BE2C (cell line): ENCODE results near the gene CRISP2. TPM values are rescaled to one million over a fixed set of nuclear protein-coding genes. Genes with fewer than 3 reads are reported as not detected.

Experiments used
- DNase-seq: peaks from one replicate; pipeline ENCODE4 v3.0.0-alpha.2; 2020
- H3K27me3 ChIP-seq: fragments of 250-450 bp; sonication (Bioruptor Pico); 2 replicates; pipeline ENCODE4 v1.5.1; 2020; ENCODE audit warnings: mild to moderate bottlenecking
- H3K36me3 ChIP-seq: fragments of 250-450 bp; sonication (Bioruptor Pico); 2 replicates; pipeline ENCODE4 v1.5.1; 2020; ENCODE audit warnings: mild to moderate bottlenecking
- H3K4me1 ChIP-seq: fragments of 250-450 bp; sonication (Bioruptor Pico); 2 replicates; pipeline ENCODE4 v1.5.1; 2020
- H3K4me3 ChIP-seq: 2 replicates; pipeline ENCODE4 v1.5.1; 2011; ENCODE audit warnings: low read depth, low read length
- H3K9me3 ChIP-seq: fragments of 250-450 bp; sonication (Bioruptor Pico); 2 replicates; pipeline ENCODE4 v1.5.1; 2020
- polyA plus RNA-seq: library from polyadenylated mRNA; unstranded; fragments of >200 nt; gene quantifications from one replicate; pipeline ENCODE4 v1.2.1, GENCODE V29; 2012; ENCODE audit warnings: low read depth, missing spikeins; ENCODE audit not compliant: insufficient read length, insufficient read depth
- TF ChIP-seq, protein P1 (sequence below): IDR thresholded peaks from 2 replicates; pipeline ENCODE4 v1.5.1; 2012; ENCODE audit warnings: mild to moderate bottlenecking, low read depth, low read length

Gene CRISP2, protein sequence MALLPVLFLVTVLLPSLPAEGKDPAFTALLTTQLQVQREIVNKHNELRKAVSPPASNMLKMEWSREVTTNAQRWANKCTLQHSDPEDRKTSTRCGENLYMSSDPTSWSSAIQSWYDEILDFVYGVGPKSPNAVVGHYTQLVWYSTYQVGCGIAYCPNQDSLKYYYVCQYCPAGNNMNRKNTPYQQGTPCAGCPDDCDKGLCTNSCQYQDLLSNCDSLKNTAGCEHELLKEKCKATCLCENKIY
- polyA plus RNA-seq: not detected

DNA sequence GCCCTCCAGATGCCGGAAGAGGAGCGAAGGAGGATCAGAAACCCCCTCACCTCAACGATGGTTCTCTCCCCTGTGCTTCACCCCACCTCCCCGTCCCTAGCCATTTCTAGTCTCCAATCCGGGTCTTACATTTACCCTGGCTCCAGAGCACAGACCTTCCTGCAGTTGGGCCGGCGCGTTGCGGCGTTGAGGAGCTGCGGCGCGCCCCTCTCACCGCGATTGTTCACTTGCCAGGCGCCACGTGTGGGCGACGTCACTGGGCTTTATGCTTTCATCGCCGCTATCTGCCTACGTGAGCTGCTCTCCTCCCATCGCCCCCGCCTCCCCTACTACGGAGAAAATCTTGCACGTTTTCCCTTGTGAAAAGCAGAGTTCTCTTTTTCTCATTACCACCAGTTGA lies at the start of gene CRISP2:
Gene CRISP2, minus strand, starts transcription at position 198 of the 400 bp plus-strand sequence. CDS start 4,347 bp downstream, outside the sequence.
- Histone ChIP-seq H3K36me3 (no peaks in the 10 kb centered on the region), H3K27me3 (peaks cover 12% of the 10 kb centered on the region), H3K9me3 (no peaks in the 10 kb centered on the region), H3K4me1 (no peaks in the 10 kb centered on the region), H3K4me3 (peak within 1 kb of the TSS; percentile 34)
- peak; percentile 51 for DNase-seq
- TF ChIP-seq, protein P1, sequence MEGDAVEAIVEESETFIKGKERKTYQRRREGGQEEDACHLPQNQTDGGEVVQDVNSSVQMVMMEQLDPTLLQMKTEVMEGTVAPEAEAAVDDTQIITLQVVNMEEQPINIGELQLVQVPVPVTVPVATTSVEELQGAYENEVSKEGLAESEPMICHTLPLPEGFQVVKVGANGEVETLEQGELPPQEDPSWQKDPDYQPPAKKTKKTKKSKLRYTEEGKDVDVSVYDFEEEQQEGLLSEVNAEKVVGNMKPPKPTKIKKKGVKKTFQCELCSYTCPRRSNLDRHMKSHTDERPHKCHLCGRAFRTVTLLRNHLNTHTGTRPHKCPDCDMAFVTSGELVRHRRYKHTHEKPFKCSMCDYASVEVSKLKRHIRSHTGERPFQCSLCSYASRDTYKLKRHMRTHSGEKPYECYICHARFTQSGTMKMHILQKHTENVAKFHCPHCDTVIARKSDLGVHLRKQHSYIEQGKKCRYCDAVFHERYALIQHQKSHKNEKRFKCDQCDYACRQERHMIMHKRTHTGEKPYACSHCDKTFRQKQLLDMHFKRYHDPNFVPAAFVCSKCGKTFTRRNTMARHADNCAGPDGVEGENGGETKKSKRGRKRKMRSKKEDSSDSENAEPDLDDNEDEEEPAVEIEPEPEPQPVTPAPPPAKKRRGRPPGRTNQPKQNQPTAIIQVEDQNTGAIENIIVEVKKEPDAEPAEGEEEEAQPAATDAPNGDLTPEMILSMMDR: no peak

GRCh38 chr6:49744259-49744658 lies 30.9 kb upstream of the CRISP2 start, which contains the start of gene CRISP3:
Gene CRISP3 (minus strand): TSS chr6:49744388. CDS start chr6:49744367, 21 bp downstream.
- no peak for DNase-seq
- Histone ChIP-seq H3K4me1 (no peaks in the 10 kb centered on the region), H3K27me3 (no peaks in the 10 kb centered on the region), H3K36me3 (no peaks in the 10 kb centered on the region), H3K9me3 (no peaks in the 10 kb centered on the region), H3K4me3 (no peak within 1 kb of the TSS)
- TF ChIP-seq, protein P1: no peak

DNA sequence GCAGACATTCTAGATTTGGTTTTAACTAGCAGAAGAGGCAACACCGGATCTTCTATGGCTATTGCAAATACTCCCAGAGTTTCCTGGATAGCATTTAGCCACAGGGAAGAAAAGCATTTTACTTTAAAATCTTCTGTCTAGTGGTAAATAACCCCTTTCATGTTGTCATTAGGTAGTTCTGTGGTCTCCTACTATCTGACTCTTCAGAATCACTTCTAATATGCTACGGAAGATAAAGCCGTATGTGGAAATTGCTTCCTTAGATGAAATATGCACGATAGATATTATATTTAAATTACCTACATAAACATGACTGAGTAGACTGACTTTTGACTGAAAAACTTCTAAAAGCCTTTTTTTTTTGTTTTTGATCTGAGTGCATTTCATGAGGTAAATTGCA lies 30.1 kb upstream of the CRISP2 start:
- Histone ChIP-seq H3K4me1 (no peaks in the 10 kb centered on the region), H3K36me3 (no peaks in the 10 kb centered on the region), H3K9me3 (no peaks in the 10 kb centered on the region), H3K4me3 (no peak overlapping the region), H3K27me3 (no peaks in the 10 kb centered on the region)
- no peak for DNase-seq
- TF ChIP-seq, protein P1: no peak

DNA sequence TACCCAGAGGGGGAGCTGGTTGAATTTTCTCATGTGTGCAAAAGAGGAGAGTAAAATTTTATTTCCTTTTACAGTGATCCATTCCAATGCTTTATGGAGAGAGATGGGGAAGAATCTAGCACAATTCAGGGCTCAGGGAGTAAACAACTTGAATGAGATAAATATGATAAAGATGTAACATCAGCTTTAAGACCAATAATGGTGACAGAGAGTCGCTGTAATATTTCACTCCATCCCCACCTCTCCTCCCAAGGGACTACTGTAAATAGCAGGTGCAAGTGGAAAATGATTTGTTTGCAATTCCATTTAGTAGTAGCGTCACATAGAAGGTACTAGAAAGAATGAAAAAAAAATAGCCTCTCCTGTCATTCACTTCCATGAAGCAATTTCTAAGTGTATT lies 26.1 kb upstream of the CRISP2 start:
- TF ChIP-seq, protein P1: no peak
- H3K9me3 ChIP-seq: no peaks in the 10 kb centered on the region

GRCh38 chr6:49736017-49736508 lies 22.7 kb upstream of the CRISP2 start:
- Histone ChIP-seq H3K4me1 (no peaks in the 10 kb centered on the region), H3K27me3 (no peaks in the 10 kb centered on the region), H3K4me3 (no peak overlapping the region), H3K9me3 (no peaks in the 10 kb centered on the region), H3K36me3 (no peaks in the 10 kb centered on the region)
- DNase-seq: no peak
- TF ChIP-seq, protein P1: no peak

More for the DNA sequence above, 26.1 kb upstream of the CRISP2 start:
- Histone ChIP-seq H3K36me3 (no peaks in the 10 kb centered on the region), H3K4me1 (no peaks in the 10 kb centered on the region), H3K4me3 (no peak overlapping the region), H3K27me3 (no peaks in the 10 kb centered on the region)
- DNase-seq: no peak

GRCh38 chr6:49733680-49734079 lies 20.3 kb upstream of the CRISP2 start:
- Histone ChIP-seq H3K36me3 (no peaks in the 10 kb centered on the region), H3K4me3 (no peak overlapping the region), H3K4me1 (no peaks in the 10 kb centered on the region), H3K27me3 (no peaks in the 10 kb centered on the region), H3K9me3 (no peaks in the 10 kb centered on the region)
- TF ChIP-seq, protein P1: no peak
- no peak for DNase-seq
